Cardiac muscle cell (in vitro differentiated cells and primary cell): ENCODE data around the gene FBP2. TPM values are rescaled to one million over a fixed set of nuclear protein-coding genes. Genes with fewer than 3 reads are reported as not detected.

ENCODE experiments used
- DNase-seq, 2 donors: peaks; one replicate each; pipeline versions ENCODE4 v3.0.0 to v3.0.0-alpha.2; 2010 to 2017; ENCODE audit warnings: low read depth in 1 of 2, low spot score in 1 of 2
- H3K27ac ChIP-seq: fragments of 200-600 bp; sonication (generic); 2 replicates; pipeline ENCODE4 v1.5.1; 2016
- H3K27me3 ChIP-seq: fragments of 200-600 bp; sonication (generic); 2 replicates; pipeline ENCODE4 v1.6.0; 2016; ENCODE audit warnings: control low read depth
- H3K36me3 ChIP-seq: fragments of 200-600 bp; sonication (generic); 2 replicates; pipeline ENCODE4 v1.5.1; 2016; ENCODE audit warnings: control low read depth
- H3K4me1 ChIP-seq: fragments of 200-600 bp; sonication (generic); 2 replicates; pipeline ENCODE4 v1.8.1; 2017; ENCODE audit warnings: low read depth, mild to moderate bottlenecking, mixed run types
- H3K4me3 ChIP-seq: fragments of 200-600 bp; sonication (generic); 2 replicates; pipeline ENCODE4 v1.5.1; 2016; ENCODE audit warnings: mild to moderate bottlenecking
- H3K9me3 ChIP-seq: fragments of 200-600 bp; sonication (generic); 2 replicates; pipeline ENCODE4 v1.5.1; 2017; ENCODE audit warnings: low read depth, mild to moderate bottlenecking, control low read depth
- polyA plus RNA-seq: library from polyadenylated mRNA; unstranded; fragments of >200 nt; fragmentation: Nextera tagmentation; extraction: Ambion mirVana; gene quantifications from 2 replicates; pipeline ENCODE4 v1.2.1, GENCODE V29; 2016
- total RNA-seq: library from RNA; depleted of rRNA; stranded (reverse); fragments of >200 nt; gene quantifications from 2 replicates; pipeline ENCODE4 v1.2.3, GENCODE V29; 2016
- TF ChIP-seq, protein P1 (sequence below): IDR thresholded peaks from 2 replicates; pipeline ENCODE4 v1.5.1; 2012; ENCODE audit warnings: low read depth, mild to moderate bottlenecking, low read length

Gene FBP2
- total and polyA plus RNA-seq, 2 experiments from 2014 or later = 0.32 TPM; not detected in 1

DNA sequence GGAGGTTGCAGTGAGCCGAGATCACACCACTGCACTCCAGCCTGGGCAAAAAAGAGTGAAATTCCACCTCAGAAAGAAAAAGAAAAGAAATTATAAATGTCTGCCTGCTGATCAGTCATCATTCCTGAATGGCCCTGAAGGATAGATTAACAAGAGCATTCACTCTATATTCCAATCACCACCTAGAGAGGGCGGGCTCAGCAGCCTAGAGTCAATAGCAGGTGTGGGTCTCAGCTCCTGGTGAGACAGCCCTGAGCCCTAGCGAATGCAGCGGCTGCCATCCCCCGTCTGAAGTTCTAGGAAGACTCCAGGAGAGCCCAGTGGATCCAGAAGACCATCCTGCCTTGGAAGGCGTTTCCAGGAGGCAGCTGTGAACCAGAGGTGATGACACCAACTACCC, 33.7 kb upstream of the FBP2 start:
- H3K27ac ChIP-seq = no peak overlapping the region
- H3K27me3 ChIP-seq = no peaks in the 10 kb centered on the region
- no peak for DNase-seq
- H3K4me3 ChIP-seq = no peak overlapping the region
- H3K9me3 ChIP-seq = no peaks in the 10 kb centered on the region
- no peaks in the 10 kb centered on the region for H3K36me3 ChIP-seq
- H3K4me1 ChIP-seq = no peaks in the 10 kb centered on the region
- TF ChIP-seq, protein P1, sequence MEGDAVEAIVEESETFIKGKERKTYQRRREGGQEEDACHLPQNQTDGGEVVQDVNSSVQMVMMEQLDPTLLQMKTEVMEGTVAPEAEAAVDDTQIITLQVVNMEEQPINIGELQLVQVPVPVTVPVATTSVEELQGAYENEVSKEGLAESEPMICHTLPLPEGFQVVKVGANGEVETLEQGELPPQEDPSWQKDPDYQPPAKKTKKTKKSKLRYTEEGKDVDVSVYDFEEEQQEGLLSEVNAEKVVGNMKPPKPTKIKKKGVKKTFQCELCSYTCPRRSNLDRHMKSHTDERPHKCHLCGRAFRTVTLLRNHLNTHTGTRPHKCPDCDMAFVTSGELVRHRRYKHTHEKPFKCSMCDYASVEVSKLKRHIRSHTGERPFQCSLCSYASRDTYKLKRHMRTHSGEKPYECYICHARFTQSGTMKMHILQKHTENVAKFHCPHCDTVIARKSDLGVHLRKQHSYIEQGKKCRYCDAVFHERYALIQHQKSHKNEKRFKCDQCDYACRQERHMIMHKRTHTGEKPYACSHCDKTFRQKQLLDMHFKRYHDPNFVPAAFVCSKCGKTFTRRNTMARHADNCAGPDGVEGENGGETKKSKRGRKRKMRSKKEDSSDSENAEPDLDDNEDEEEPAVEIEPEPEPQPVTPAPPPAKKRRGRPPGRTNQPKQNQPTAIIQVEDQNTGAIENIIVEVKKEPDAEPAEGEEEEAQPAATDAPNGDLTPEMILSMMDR = no peak

- Histone ChIP-seq H3K27me3 (no peaks in the 10 kb centered on the region), H3K36me3 (no peaks in the 10 kb centered on the region), H3K4me1 (no peaks in the 10 kb centered on the region), H3K27ac (no peak overlapping the region), H3K4me3 (no peak overlapping the region), H3K9me3 (no peaks in the 10 kb centered on the region)
- TF ChIP-seq, protein P1 = no peak
- no peak for DNase-seq
These were observed 32.2 kb upstream of the FBP2 start for GRCh38 chr9:94625835-94626234.

DNA sequence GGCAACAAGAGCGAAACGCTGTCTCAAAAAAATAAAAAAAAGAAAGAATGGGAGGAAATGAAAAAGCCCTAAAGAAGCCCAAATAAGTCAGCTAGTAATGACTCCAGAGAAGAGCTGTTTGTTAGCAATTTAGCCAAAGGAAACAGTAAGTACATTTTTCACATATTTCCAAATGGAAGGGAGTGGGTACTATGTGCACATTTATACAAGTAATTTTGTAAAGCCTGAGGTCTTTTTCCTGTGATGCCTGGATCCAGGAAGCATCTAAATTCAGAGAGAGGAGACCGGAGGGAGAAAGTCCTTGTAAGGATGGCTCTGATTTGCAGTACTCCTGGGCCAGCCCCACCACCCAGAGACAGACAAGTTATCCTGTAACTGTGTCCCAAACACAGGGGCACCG, 31.0 kb upstream of the FBP2 start:
- Histone ChIP-seq H3K4me1 (no peaks in the 10 kb centered on the region), H3K9me3 (no peaks in the 10 kb centered on the region), H3K36me3 (no peaks in the 10 kb centered on the region), H3K4me3 (no peak overlapping the region), H3K27ac (no peak overlapping the region), H3K27me3 (no peaks in the 10 kb centered on the region)
- DNase-seq = no peak
- TF ChIP-seq, protein P1 = no peak

DNA sequence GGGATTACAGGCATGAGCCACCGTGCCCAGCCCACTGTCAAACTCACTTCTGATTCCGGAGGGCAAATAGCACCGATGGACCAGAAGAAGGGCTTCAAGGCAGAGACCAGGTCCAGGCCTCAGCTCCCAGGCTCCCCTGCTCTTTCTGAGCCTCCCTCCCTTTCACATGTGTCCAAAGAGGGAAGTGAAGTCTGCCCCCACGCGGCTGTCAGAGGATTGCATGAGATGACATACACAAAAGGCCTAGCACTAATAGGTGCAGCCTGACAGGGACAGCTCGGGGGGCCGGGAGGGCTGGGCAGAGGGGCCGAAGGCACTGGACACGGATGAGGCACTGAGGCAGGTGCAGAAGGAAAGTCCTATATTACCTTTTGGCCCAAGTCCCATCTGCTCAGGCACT, 29.6 kb upstream of the FBP2 start:
- H3K36me3 ChIP-seq = no peaks in the 10 kb centered on the region
- TF ChIP-seq, protein P1 = peak; percentile 46
- H3K9me3 ChIP-seq = no peaks in the 10 kb centered on the region
- H3K27ac ChIP-seq = no peak overlapping the region
- H3K4me1 ChIP-seq = peaks cover 5% of the 10 kb centered on the region
- H3K4me3 ChIP-seq = no peak overlapping the region
- H3K27me3 ChIP-seq = no peaks in the 10 kb centered on the region
- peak; percentile 52 to 79 for DNase-seq

GRCh38 chr9:94622087-94622800, 28.6 kb upstream of the FBP2 start:
- DNase-seq = no peak
- TF ChIP-seq, protein P1 = no peak
- peaks cover 5% of the 10 kb centered on the region for H3K4me1 ChIP-seq
- H3K9me3 ChIP-seq = no peaks in the 10 kb centered on the region
- no peak overlapping the region for H3K27ac ChIP-seq
- H3K36me3 ChIP-seq = no peaks in the 10 kb centered on the region
- no peak overlapping the region for H3K4me3 ChIP-seq
- no peaks in the 10 kb centered on the region for H3K27me3 ChIP-seq

- no peaks in the 10 kb centered on the region for H3K36me3 ChIP-seq
- H3K4me1 ChIP-seq = peaks cover 5% of the 10 kb centered on the region
- DNase-seq = peak in 1 of 2 donors; percentile 55
- no peaks in the 10 kb centered on the region for H3K9me3 ChIP-seq
- H3K4me3 ChIP-seq = no peak overlapping the region
- no peaks in the 10 kb centered on the region for H3K27me3 ChIP-seq
- peak overlapping the region; percentile 81 for H3K27ac ChIP-seq
- TF ChIP-seq, protein P1 = no peak
These were observed 25.4 kb upstream of the FBP2 start for GRCh38 chr9:94619026-94619425.
